CD14-positive monocyte (primary cell): ENCODE results near the gene SGCA. TPM values are rescaled to one million over a fixed set of nuclear protein-coding genes. Genes with fewer than 3 reads are reported as not detected.

Experiments
- DNase-seq, 3 donors: peaks; one replicate each; pipeline ENCODE4 v3.0.0-alpha.2; 2011 to 2022
- H2AFZ ChIP-seq: 2 replicates; pipeline ENCODE4 v1.6.0; 2012; ENCODE audit warnings: mild to moderate bottlenecking, low read depth, low read length, inconsistent platforms; ENCODE audit not compliant: insufficient read depth, poor library complexity, severe bottlenecking
- H3K27ac ChIP-seq, 2 donors: 1 replicate in 1 of 2; 2 replicates in 1 of 2; pipeline ENCODE4 v1.5.1; 2012 to 2013; ENCODE audit warnings: low read length in 2 of 2, control low read depth in 1 of 2, inconsistent platforms in 1 of 2, low read depth in 1 of 2, mild to moderate bottlenecking in 1 of 2
- H3K27me3 ChIP-seq, 2 donors: one replicate each; pipeline versions ENCODE4 v1.6.0 to v1.6.1; 2011 to 2013; ENCODE audit warnings: low read length in 2 of 2; ENCODE audit not compliant: control insufficient read depth in 2 of 2, insufficient read depth in 2 of 2
- H3K36me3 ChIP-seq, 2 donors: replicated peaks in 1 of 2; 1 replicate in 1 of 2; 2 replicates in 1 of 2; pipeline versions ENCODE4 v1.5.1 to v1.6.1; 2012 to 2013; ENCODE audit warnings: low read length in 2 of 2, control low read depth in 1 of 2, inconsistent platforms in 1 of 2, mild to moderate bottlenecking in 1 of 2; ENCODE audit not compliant: insufficient read depth in 2 of 2, control insufficient read depth in 1 of 2
- H3K4me1 ChIP-seq, 2 donors: 1 replicate in 1 of 2; 2 replicates in 1 of 2; pipeline versions ENCODE4 v1.5.1 to v1.6.1; 2012 to 2013; ENCODE audit warnings: low read length in 2 of 2, control low read depth in 1 of 2, inconsistent platforms in 1 of 2, mild to moderate bottlenecking in 1 of 2, moderate library complexity in 1 of 2; ENCODE audit not compliant: insufficient read depth in 2 of 2, control insufficient read depth in 1 of 2
- H3K4me2 ChIP-seq: replicated peaks from 2 replicates; pipeline ENCODE3; 2012; ENCODE audit warnings: low read length, moderate library complexity, mild to moderate bottlenecking; ENCODE audit not compliant: poor library complexity, severe bottlenecking; ENCODE audit errors: extremely low read depth
- H3K4me3 ChIP-seq, 3 experiments: fragments of 200-600 bp in 1 of 3; sonication (generic) in 1 of 3; replicated peaks in 1 of 3; 1 replicate in 2 of 3; 2 replicates in 1 of 3; pipeline ENCODE4 v1.5.1; 2011 to 2013; ENCODE audit warnings: low read length in 3 of 3, mild to moderate bottlenecking in 3 of 3, control low read depth in 2 of 3, low read depth in 2 of 3, inconsistent platforms in 1 of 3, moderate library complexity in 1 of 3
- H3K79me2 ChIP-seq: 2 replicates; pipeline ENCODE4 v1.6.0; 2012; ENCODE audit warnings: mild to moderate bottlenecking, control low read depth, inconsistent platforms, low read length, moderate library complexity; ENCODE audit not compliant: insufficient read depth
- H3K9ac ChIP-seq: 2 replicates; pipeline ENCODE4 v1.6.0; 2017; ENCODE audit warnings: low read length, mild to moderate bottlenecking; ENCODE audit not compliant: insufficient read depth, poor library complexity, severe bottlenecking
- H3K9me3 ChIP-seq, 2 donors: replicated peaks in 1 of 2; 1 replicate in 1 of 2; 2 replicates in 1 of 2; pipeline versions ENCODE4 v1.5.1 to v1.6.1; 2012 to 2013; ENCODE audit warnings: low read length in 2 of 2, control low read depth in 1 of 2; ENCODE audit not compliant: control insufficient read depth in 1 of 2, insufficient read depth in 1 of 2
- H4K20me1 ChIP-seq: 2 replicates; pipeline ENCODE4 v1.6.0; 2012; ENCODE audit warnings: mild to moderate bottlenecking, low read length, control low read depth, moderate library complexity; ENCODE audit not compliant: insufficient read depth
- H3K27ac Mint-ChIP-seq, 7 donors: one replicate each; pipeline ENCODE4 v1.8.0; 2020; ENCODE audit warnings: mild to moderate bottlenecking in 7 of 7, mixed read lengths in 7 of 7, moderate library complexity in 6 of 7, inconsistent platforms in 2 of 7
- H3K27me3 Mint-ChIP-seq, 3 donors: one replicate each; pipeline ENCODE4 v1.8.0; 2021 to 2022; ENCODE audit warnings: low read depth in 3 of 3, mild to moderate bottlenecking in 3 of 3, mixed read lengths in 3 of 3, moderate library complexity in 3 of 3, inconsistent platforms in 1 of 3
- H3K36me3 Mint-ChIP-seq, 2 donors: one replicate each; pipeline ENCODE4 v1.8.0; 2020; ENCODE audit warnings: mixed read lengths in 2 of 2, inconsistent platforms in 1 of 2, mild to moderate bottlenecking in 1 of 2
- H3K4me1 Mint-ChIP-seq: one replicate; pipeline ENCODE4 v1.8.0; 2020; ENCODE audit warnings: mild to moderate bottlenecking, mixed read lengths
- H3K4me3 Mint-ChIP-seq, 2 donors: one replicate each; pipeline ENCODE4 v1.8.0; 2020; ENCODE audit warnings: mild to moderate bottlenecking in 2 of 2, mixed read lengths in 2 of 2, moderate library complexity in 1 of 2
- H3K9me3 Mint-ChIP-seq, 7 donors: one replicate each; pipeline ENCODE4 v1.8.0; 2020 to 2022; ENCODE audit warnings: mixed read lengths in 7 of 7, mild to moderate bottlenecking in 6 of 7, moderate library complexity in 6 of 7, inconsistent platforms in 2 of 7
- CTCF ChIP-seq: fragments of 200-600 bp; IDR thresholded peaks from one replicate; pipeline ENCODE4 v1.8.0; 2022; ENCODE audit warnings: antibody characterized with exemption, mild to moderate bottlenecking
- WGBS: methylation state at CpG from one replicate; pipeline ENCODE4 v1.1.5; 2013; ENCODE audit warnings: missing lambda C conversion rate; ENCODE audit not compliant: insufficient coverage; 5-methylcytosine and 5-hydroxymethylcytosine counted together
- intact Hi-C, 2 donors: fragments of 100-400 bp; cut with micrococcal nuclease; formaldehyde crosslinking; loops; one replicate each; pipeline versions ENCODE4 v1.15.0 to v1.15.1; 2023
- polyA plus RNA-seq, 3 donors: library from polyadenylated mRNA; depleted of rRNA in 1 of 3; unstranded in 2 of 3; stranded (reverse) in 1 of 3; fragments of 300-500 nt in 2 of 3; fragments of >200 nt in 1 of 3; fragmentation: Illumina TruSeq in 2 of 3; gene quantifications; 1 replicate in 2 of 3; 2 replicates in 1 of 3; pipeline ENCODE4 v1.2.3, GENCODE V29; 2012 to 2021

SGCA gene
- polyA plus RNA-seq, 3 donors, result 0.27 to 0.89 (median 0.53) TPM

- H3K4me2 ChIP-seq, result no peak overlapping the region
- Mint-ChIP-seq H3K4me1 (peaks cover 25% of the 10 kb centered on the region), H3K27me3 (peaks cover 0 to 3% (median under 1%) of the 10 kb centered on the region in 3 donors), H3K9me3 (peaks cover 5 to 31% (median 21%) of the 10 kb centered on the region in 7 donors), H3K36me3 (no peaks in the 10 kb centered on the region), H3K4me3 (no peak overlapping the region), H3K27ac (no peak overlapping the region)
- 100% methylated on average over 1 of the region's 6 CpGs for WGBS
- no peak overlapping the region for H3K4me3 ChIP-seq
- H3K9me3 ChIP-seq, result peaks cover 0 to 18% of the 10 kb centered on the region in 2 donors
- no peak overlapping the region for H3K27ac ChIP-seq
- TF ChIP-seq CTCF, result no peak
- no peak for DNase-seq
- no peak overlapping the region for H2AFZ ChIP-seq
- no peaks in the 10 kb centered on the region for H3K27me3 ChIP-seq
- H3K4me1 ChIP-seq, result peaks cover 20 to 27% of the 10 kb centered on the region in 2 donors
- no peaks in the 10 kb centered on the region for H4K20me1 ChIP-seq
- H3K9ac ChIP-seq, result no peak overlapping the region
- no peaks in the 10 kb centered on the region for H3K36me3 ChIP-seq
- no peaks in the 10 kb centered on the region for H3K79me2 ChIP-seq
- intact Hi-C loops, result no loop called here
Observed at GRCh38 chr17:50222922-50223321, 57.1 kb downstream of the SGCA start.

Other genes starting within 250 kb of the SGCA start
- gene DLX4, start 196.8 kb upstream of the SGCA start, polyA plus RNA-seq, result 1 to 10 TPM in 1 of 3 donors, under 1 TPM in 1, not detected in 1; 0.20 to 3.5 TPM
- not detected for gene DLX3, start 170.8 kb upstream of the SGCA start, polyA plus RNA-seq
- under 1 TPM in 2 of 3 donors, not detected in 1; 0.31 to 0.36 TPM for gene ITGA3, start 109.9 kb upstream of the SGCA start, polyA plus RNA-seq
- 10 to 100 TPM; 15.9 to 43.0 (median 23.4) TPM for gene PDK2, start 70.7 kb upstream of the SGCA start, polyA plus RNA-seq
- gene SAMD14, start 35.8 kb upstream of the SGCA start, polyA plus RNA-seq, result under 1 TPM in 1 of 3 donors, not detected in 2; 0.09 TPM
- 10 to 100 TPM in 1 of 3 donors, 1 to 10 TPM in 1, under 1 TPM in 1; 0.61 to 86.9 (median 1.3) TPM for gene PPP1R9B, start 15.3 kb upstream of the SGCA start, polyA plus RNA-seq
- gene COL1A1, start 35.6 kb downstream of the SGCA start, polyA plus RNA-seq, result not detected
- gene TMEM92, start 108.5 kb downstream of the SGCA start, polyA plus RNA-seq, result not detected
- gene XYLT2, start 180.1 kb downstream of the SGCA start, polyA plus RNA-seq, result 10 to 100 TPM in 1 of 3 donors, 1 to 10 TPM in 2; 4.4 to 10.2 (median 4.4) TPM
- gene MRPL27, start 207.2 kb downstream of the SGCA start, polyA plus RNA-seq, result 10 to 100 TPM; 33.2 to 82.3 (median 75.3) TPM
- gene EME1, start 207.2 kb downstream of the SGCA start, polyA plus RNA-seq, result under 1 TPM; 0.33 to 0.76 (median 0.43) TPM
- 10 to 100 TPM; 36.6 to 48.9 (median 45.7) TPM for gene LRRC59, start 231.5 kb downstream of the SGCA start, polyA plus RNA-seq